ENCODE data around the gene GPR176. TPM values are rescaled to one million over a fixed set of nuclear protein-coding genes. Genes with fewer than 3 reads are reported as not detected.

Gene GPR176
- total RNA-seq, 1 donor from 2014 or later, result 5.4 TPM

DNA sequence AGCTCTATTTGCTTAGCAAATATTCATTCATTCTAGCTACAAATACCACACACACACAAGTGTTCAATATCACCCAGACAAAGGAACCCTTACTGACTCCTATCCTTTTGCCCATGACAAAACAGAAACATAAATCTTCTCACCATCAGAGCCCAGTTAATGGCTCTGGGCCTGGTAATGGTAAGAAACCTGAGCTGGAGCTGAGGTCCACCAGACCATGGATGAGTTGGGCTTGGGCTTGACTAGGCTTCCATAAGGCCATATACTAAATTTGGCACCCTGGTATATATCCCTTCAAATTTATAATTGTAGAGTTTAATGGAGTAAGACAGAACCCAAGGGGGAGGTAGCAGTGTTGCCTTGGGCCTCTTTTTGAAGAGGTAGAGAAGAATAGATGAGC, 29.4 kb downstream of the GPR176 start:
- no peak for DNase-seq (ENCODE audit: low spot score)

DNA sequence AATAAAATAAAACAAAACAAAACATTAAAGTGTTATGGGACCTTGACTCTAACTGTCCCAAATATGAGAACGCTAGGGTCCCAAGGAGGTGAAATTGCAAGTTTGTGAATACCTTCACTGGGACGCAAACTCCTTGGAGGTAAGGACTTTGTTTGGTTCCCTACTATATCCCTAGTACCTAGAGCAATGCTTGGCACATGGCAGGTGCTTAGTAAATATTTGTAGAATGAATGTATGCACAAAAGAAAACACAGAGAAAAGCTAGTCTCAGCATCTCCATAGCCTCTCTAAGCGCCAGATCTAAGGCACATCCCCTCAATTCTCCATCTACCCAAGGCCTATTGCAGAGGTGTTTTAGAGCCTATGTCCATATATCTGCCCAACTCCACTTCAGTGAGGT, 30.5 kb downstream of the GPR176 start:
- no peak for DNase-seq (ENCODE audit: low spot score)

DNA sequence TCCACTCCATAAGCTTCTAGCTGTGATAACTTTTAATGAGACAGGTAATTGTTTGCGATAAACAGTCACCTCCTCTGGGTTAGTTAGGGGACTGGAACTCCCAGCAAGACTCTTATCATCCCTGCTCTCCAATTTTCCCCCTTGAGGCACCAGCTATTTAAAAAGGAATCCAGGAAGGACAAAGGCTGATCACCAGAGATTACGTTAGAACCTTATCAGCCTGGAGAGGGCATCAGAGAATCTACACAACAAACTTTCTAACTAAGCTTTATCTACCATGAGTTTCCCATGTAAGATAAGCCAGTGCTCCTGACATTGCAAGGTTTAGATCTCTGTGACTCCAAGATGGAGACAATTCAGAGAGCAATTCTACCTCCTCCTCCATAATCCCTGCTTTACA, 31.3 kb downstream of the GPR176 start:
- no peak for DNase-seq (ENCODE audit: low spot score)

DNA sequence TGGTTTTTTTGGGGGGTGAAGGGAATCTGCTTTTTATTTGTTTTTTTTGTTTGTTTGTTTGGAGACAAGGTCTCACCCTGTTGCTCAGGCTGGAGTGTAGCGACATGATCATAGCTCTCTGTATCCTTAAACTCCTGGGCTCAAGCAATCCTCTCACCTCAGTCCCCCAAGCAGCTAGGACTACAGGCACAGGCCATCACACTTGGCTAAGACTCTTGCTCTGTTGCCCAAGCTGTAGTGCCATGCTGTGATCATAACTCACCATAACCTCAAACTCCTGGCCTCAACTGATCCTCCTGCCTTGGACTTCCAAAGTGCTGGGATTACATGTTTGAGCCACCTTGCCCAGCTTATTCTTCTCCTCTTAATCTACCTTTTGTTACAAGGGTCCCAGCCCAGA, 31.8 kb downstream of the GPR176 start:
- no peak for DNase-seq (ENCODE audit: low spot score)

DNA sequence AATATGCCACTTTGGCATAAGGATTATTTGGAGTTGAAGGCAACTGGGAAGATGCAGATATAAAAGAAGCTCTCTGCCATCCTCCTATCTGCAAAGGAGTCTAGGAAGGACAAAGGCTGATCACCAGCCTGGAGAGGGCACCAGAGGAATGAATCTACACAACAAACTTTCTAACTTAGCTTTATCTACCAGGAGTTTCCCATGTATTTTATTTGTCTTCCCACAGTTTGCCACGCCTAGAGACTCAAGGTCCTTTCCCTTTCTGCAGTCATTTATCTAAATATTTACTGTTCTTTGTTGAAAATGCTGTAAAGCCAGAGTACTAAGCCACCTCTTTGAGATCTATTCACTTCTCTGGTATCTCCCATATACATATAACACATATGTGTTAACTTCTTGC, 32.2 kb downstream of the GPR176 start:
- peak; percentile 46 for DNase-seq (ENCODE audit: low spot score)

DNA sequence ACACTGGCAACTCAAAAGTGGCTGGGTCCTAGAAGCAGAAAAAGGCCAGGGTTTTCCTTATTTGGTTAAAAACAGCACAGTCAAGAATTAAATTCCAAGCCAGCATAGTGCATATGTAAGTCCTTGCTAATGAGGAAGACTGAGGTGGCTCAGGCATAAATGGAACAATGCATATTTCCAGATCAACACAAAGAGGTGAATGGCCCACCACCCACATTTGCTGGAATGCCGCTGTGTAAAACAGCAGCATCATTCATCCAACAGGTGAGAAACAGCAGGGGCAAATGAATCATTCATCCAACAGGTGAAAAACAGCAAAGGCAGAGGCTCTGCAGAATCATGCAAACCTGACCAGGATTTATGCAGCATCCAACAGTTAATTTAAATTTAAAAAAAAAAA, 32.9 kb downstream of the GPR176 start:
- no peak for DNase-seq (ENCODE audit: low spot score)

DNA sequence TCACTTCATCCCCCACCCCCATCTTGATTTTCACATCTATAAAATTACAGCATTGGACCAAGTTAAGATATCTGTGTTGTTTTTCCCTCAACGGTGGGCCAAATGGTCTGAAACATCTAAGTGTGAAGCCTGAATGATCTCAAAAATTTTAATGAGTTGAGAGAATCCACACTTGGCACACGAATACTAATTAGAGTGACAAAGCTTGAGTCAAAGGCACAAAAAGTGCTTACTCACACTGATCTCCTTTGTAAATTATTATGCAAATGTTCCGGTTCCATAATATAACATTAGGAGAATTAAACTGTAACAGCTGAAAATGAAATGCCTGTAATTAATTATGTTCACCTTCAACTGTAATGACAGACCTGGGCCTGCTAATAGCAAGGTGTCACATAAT, 33.6 kb downstream of the GPR176 start:
- no peak for DNase-seq (ENCODE audit: low spot score)

DNA sequence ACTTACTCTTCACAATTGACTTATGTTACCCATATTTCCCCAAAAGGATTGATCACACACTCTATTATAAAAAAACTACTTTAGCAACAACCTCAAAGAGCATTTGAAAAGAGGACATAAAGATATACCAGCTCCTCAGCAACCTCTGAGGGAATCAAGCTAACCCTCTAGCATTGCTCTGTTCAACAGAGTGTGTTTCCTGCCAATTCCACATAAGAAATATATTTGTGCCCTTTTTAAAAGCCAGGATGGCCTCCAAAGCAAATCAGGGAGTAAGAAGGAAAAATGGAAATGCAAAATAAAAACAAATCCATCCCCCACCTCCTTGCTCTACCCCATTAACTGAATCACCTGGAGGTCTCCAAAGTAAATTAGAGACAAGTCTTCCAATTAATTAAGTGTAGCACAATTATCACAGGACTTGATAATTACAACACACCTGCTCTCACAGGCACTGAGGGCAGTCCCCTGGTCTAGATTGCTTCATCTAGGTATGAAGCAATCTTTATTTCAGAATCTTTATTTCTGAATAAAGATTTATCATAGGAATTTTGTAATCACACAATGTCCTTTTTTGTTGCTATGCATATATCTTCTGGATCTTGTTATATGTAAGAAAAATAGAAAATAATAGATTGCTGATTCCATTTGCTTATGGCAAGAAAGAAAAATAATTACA, 34.8 kb downstream of the GPR176 start:
- no peak for DNase-seq (ENCODE audit: low spot score)

DNA sequence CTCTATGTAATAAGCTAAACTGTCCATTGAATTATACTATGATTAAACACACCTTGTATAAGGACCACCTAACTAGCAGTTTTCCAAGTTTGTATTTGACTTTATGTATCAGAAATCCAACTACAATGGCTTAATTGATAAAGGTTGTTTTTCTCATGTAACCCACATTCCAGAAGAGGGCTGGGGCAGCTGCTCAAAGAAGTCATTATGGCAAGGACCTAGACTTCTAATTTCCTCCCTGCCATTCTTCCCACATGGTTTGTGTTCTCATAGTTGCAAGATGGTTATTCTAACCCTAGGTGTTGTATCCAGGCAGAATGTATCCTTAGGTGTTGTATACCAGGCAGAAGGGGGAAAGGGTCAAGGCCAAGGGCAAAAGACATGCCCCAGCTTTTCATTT, 35.7 kb downstream of the GPR176 start:
- DNase-seq (ENCODE audit: low spot score), result no peak

DNA sequence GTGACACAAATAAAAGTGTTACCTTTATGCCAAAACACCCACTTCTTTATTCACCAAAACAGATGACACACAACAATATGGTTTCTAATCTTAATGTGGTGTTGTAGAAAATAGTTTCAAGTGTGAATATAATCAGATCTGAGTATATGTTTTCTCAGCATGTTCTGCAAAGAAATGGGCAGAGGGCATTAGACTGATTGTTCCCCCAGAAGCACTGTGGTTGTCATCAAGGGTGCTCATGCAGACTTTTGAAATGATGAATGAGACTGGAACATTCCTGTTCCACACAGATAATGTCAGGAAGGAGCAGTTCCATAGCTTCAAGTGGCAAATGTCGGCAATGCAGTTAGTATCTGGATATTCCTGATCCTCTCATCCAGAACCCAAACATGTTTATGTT, 37.5 kb downstream of the GPR176 start:
- no peak for DNase-seq (ENCODE audit: low spot score)

DNA sequence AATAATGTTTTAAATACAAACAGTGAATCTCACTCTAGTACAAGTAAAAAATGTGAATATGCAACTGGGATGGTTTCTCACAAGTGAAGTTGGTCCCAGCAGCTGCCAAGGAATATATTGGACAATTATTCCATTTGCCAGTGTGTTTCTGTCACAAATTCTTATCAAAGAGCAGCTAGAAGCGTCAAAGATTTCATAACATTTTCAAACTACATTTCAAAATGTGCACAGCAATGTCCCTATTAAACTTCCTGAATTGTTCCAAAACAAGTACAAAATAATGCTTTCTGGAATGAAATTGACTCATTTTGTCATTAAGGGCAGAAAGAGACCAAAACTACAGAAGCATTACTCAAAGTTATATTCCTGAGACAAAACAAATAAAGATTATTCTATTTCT, 38.3 kb downstream of the GPR176 start:
- no peak for DNase-seq (ENCODE audit: low spot score)

DNA sequence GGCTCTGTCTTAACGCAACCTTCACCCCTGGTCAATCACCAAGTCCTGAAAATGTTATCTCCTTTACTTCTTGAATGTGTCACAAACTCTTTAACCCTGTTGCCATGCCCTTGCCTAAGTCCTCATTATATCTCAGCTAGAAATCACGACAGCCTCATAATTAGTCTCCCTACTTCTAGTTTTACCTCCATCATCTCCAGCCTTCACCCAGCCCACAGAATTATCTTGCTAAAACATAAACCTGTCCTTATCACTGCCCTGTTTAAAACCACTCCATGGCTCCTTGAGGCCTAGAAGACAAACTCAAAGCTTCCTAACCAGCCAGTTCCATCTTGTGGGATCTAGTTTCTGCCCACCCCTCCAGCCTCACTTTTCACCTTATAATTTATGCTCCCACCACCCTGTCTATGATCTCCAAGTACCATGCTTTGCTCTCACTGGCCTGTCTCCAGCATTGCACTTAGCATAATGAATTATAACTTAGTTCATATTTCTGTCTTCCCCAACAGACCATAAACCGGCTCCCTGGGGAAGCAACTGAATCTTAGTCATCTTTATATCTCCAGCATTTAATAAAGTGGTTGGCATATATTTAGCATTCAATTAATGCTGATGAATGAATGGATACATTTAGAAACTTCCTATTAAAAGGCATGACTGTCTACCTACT, 39.2 kb downstream of the GPR176 start:
- DNase-seq (ENCODE audit: low spot score), result no peak

DNA sequence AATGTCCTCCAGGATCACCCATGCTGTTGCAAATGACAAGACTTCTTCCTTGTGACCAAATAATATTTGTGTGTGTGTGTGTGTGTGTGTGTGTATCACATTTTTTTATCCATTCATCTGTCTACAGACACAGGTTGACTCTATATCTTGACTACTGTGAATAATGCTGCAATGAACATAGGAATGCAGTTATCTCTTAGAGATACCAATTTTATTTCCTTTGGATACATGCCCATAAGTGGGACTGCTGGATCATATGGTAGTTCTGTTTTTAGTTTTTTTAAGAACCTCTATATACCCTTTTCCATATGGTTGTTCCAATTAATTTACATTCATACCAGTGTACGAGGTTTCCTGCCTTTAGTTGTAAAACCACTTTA, 41.7 kb downstream of the GPR176 start:
- DNase-seq (ENCODE audit: low spot score), result no peak

DNA sequence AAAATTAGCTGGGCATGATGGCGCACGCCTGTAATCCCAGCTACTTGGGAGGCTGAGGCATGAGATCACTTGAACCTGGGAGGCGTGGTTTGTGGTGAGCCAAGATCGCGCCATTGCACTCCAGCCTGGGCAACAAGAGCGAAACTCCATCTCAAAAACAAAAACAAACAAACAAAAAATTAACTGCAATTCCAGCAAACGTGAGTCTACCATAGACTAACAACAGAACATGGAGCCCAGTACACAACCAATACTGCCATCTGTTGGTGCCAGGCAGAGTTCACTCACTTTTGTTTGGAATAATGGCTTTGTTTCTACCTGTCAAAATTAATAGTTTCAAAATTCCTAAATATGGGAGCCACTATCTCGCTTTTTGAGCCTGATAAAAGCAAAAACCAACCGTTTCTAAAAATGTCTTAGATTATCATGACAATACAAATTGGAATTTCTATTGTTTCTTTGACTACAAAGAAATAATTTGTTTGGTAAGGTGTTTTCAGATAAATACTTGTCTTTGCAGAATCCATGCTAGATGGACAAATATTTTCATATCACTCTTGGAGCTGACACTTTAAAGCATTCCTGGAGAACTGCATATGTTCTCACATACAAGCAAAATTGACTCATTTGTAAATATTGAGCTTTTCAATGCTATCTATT, 45.0 kb downstream of the GPR176 start:
- DNase-seq (ENCODE audit: low spot score), result peak; percentile 31

DNA sequence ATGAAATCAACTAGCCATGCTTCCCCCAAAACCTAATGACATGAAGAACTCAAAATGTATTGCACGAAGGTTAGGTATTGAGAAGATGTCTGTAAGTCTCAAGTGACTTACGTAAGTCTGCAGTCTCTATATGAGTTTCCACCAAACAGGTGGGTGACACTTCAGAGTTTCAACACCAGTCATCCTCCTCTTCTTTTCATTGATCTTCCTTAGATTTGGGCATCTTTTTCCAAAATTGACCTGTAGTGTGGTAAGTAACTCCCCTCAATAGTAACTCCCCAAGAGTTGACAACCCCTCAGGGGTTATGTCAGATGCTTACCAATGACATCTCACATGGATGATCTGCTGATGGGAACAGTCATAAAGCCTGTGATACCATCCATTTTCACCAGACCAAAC, 46.1 kb downstream of the GPR176 start:
- no peak for DNase-seq (ENCODE audit: low spot score)

DNA sequence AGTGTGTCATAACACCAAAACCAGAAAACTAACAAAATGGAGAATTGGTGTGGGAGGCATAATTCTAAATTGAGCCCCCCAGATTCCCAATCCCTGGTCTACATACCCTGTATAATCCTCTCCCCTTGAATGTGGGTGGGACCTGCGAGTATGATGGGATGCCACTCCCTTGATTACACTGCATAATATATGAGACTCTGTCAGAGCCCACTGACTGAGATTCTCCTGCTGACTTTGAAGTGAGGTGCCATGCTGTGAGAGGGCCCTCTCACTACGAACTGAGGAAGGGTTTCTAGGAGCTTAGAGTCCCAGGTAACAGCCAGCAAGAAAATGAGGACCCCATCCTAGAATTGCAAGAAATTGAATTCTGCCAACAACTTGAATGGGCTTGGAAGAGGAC, 49.5 kb downstream of the GPR176 start:
- DNase-seq (ENCODE audit: low spot score), result no peak

DNA sequence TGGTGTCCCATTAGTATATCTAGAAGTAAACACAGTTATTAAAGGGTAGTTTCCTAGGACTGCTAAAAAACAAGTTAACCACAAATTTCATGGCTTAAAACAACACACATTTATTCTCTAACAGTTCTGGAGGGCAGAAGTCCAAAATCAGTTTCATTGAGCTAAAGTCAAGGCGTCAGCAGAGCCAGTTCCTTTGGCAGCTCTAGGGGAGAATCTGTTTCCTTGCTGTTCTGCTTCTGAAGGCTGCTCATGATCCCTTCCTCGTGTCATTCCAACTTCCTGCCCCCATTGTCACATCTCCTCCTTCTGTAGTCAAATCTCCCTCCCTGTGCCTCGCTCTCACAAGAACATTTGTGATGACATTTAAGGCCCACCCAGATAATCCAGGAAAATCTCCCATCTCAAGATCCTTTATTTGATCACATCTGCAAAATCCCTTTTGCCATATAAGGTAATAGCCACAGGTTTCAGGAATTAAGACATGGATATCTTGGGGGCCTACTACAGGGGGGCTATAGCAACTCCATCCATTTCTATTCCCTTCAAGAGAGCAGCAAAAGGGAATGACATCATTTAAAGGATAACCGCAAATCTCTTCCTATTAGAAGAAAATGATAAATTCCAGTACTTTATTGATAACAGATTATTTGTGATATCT, 50.1 kb downstream of the GPR176 start:
- DNase-seq (ENCODE audit: low spot score), result no peak

DNA sequence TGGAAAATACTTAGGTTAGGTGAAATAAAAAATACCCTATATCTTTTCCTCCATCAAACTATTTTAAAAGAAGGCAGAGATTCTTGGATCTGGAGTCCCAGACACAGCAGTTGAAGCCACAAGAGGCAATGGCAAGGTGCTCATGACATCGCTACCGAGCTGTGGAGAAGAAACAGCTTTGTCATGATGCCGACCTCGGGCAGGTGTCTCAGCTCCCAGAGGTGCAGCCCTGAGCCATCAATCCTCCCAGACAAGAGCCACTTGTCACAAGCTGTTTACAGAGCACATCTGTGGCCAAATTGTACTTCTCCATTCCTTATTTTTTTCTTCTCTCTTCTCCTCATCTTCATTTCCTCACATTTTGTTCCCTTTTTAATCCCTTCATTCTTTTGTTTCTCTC, 50.8 kb downstream of the GPR176 start:
- DNase-seq (ENCODE audit: low spot score), result no peak

DNA sequence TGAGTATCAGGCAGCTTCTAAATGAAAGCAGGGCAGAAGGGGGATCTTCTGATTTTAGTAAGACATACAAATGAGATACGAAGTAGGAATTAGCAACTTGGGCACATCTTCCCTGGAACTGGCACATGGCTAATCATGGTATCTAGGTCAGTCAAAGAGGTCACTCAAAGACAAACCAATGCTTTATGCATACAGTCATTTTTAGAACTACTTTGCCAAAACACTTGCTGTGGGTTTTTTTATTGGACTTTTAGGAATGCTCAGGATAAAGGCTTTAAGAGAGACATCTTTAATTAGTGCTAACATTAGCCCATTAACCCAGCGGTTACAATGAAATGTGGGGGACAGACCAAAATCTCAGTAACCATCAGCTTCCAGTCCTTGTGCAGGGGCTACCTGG, 51.7 kb downstream of the GPR176 start:
- no peak for DNase-seq (ENCODE audit: low spot score)

DNA sequence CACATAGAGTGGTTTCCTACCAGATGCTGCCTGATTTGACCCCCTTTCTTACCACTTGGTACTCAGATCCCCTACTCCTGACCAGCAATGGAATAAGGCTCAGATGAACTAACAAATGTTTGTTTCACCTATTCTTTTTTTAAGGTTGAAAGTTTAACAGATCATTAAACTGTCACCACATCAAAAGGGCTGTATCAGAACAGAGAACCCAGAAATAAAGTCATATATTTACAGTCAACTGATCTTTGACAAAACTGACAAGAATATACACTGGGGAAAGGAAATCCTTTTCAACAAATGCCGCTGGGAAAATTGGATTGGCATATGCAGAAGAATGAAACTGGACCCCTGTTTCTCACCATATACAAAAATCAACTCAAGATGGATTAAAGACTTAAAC, 56.0 kb downstream of the GPR176 start:
- no peak for DNase-seq (ENCODE audit: low spot score)

DNA sequence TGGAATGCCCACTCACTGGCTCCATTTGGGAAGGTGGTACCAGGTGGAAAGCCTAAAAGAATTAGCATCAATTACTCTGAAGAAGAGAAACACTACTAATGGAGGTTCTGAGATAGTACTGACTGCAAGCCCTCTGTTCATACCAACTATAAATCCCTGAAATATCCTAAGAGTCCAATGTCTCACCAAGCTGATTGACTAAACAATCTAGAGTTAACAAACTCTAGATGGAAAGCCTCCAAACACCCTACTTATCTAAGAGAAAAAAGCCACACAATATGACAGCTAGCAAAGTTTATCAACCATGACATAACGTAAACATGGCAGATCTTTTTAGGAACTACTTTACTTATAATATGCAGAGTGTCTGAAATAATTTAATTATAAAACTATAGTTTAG, 59.2 kb downstream of the GPR176 start:
- DNase-seq (ENCODE audit: low spot score), result no peak

DNA sequence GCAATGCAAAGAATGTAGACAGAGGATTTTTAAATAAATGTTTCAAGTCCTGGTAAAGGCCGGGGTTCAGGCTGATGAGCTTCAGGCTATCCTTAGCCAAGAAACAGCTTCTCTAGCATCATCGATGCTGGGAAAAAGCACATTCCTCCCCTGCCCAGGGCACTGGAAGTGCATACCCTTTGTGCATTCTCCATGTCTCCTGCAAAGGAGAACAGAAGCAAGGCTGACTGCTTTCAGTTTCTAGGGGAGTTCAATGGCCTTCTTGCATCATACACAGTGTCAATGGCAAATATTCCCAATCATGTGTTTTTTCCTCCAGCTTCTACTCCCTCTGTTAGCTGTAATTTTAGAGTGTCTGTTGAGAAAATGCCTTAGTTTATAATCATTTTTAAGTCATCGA, 59.9 kb downstream of the GPR176 start:
- no peak for DNase-seq (ENCODE audit: low spot score)

DNA sequence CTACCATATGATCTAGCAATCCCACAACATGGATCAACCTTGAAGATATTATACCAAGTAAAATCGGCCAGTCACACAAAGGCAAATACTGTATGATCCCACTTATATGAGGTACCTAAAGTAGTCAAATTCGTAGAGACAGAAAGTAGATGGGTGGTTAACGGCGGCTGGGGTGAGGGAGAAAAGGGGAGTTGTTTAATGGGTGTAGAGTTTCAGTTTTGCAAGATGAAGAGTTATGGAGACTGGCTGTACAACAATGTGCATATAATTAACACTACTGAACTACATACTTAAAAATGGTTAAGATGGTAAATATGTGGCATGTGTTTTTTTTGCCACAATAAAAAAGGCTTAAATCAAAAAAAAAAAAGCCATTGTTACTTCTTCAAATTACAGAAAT, 60.4 kb downstream of the GPR176 start:
- no peak for DNase-seq (ENCODE audit: low spot score)

Data from mucosa of gallbladder (tissue), 1 donor.